Measurements from ENCODE around the gene CD52. TPM values are rescaled to one million over a fixed set of nuclear protein-coding genes. Genes with fewer than 3 reads are reported as not detected.

The CD52 gene
- total and polyA plus RNA-seq, 2 donors (not counting 3 experiments of a cell fraction or from before 2014, with no cell fraction given) = not detected

GRCh38 chr1:26357121-26357602 is 39.4 kb downstream of the CD52 start:
- POLR2A ChIA-PET = no interaction called here
- no peak overlapping the region for H3K4me2 ChIP-seq (ENCODE audit: insufficient read depth, low read length)
- no peak overlapping the region for H2AFZ ChIP-seq (ENCODE audit: low read depth, low read length)
- H3K27ac ChIP-seq (ENCODE audit: insufficient read depth, low read depth, low read length) = no peak overlapping the region
- peaks cover 23 to 25% of the 10 kb centered on the region in 2 experiments for H3K27me3 ChIP-seq (ENCODE audit: control insufficient read depth in 2 of 2, insufficient read depth in 2 of 2, low read length in 2 of 2)
- no peaks in the 10 kb centered on the region for H3K9me3 ChIP-seq (replicated peaks; ENCODE audit: control insufficient read depth, insufficient read depth, low read length)
- no peak overlapping the region for H3K9ac ChIP-seq (replicated peaks; ENCODE audit: extremely low read depth, insufficient read depth, low read length)
- DNase-seq (ENCODE audit: low read depth, low spot score) = no peak
- no peaks in the 10 kb centered on the region for H3K79me2 ChIP-seq (ENCODE audit: control insufficient read depth, insufficient read depth, low read length)
- H3K36me3 ChIP-seq (ENCODE audit: control insufficient read depth in 2 of 2, extremely low read depth in 1 of 2, insufficient read depth in 2 of 2, low read length in 2 of 2) = no peaks in the 10 kb centered on the region
- CTCF ChIA-PET = interaction anchor here (2.2 kb wide), 1 partner anchor 60 kb away, joined by 11 read pairs; no protein-coding TSS in a partner anchor
- BruUV-seq (replicated peaks) = no TSS peak
- no peaks in the 10 kb centered on the region for H3K9me1 ChIP-seq (replicated peaks; ENCODE audit: control insufficient read depth, extremely low read depth, insufficient read depth, low read length)
- dilution Hi-C loops (cut with MboI; ENCODE audit: extremely low pct_ligation_motif_present, low sequenced_read_pairs) (no loop called here), intact Hi-C loops (cut with micrococcal nuclease) (no loop called here)
- TF ChIP-seq CTCF (IDR thresholded peaks at IDR 0.05; ENCODE audit: extremely low read depth in 1 of 2, insufficient read depth in 1 of 2, low read depth in 1 of 2, low read length in 2 of 2) (no peak), POLR2AphosphoS5 (IDR thresholded peaks at IDR 0.05; ENCODE audit: insufficient read depth, low read depth, low read length) (no peak), MAX (IDR thresholded peaks at IDR 0.05; ENCODE audit: insufficient read depth, insufficient read length) (no peak)
- no peak for FAIRE-seq
- H3K4me1 ChIP-seq (ENCODE audit: control insufficient read depth, extremely low read depth, insufficient read depth, low read length) = no peaks in the 10 kb centered on the region
- no peaks in the 10 kb centered on the region for H4K20me1 ChIP-seq (replicated peaks; ENCODE audit: control insufficient read depth, extremely low read depth, insufficient read depth, low read length)
- no peak overlapping the region for H3K4me3 ChIP-seq (replicated peaks in 1 of 3; ENCODE audit: insufficient read depth in 1 of 3, low read depth in 1 of 3, low read length in 3 of 3)
